SK-N-SH treated with all-trans-retinoic acid at 6 μM for 48 hours (cell line): Measurements from ENCODE around the gene EPS8.

Experiments
- ESRRG ChIP-seq: fragments of 250-450 bp; sonication (Bioruptor Pico); IDR thresholded peaks from 2 replicates; pipeline ENCODE4 v1.6.1; 2021; ENCODE audit warnings: mild to moderate bottlenecking
- OSR1 ChIP-seq: fragments of 250-450 bp; sonication (Bioruptor Pico); IDR thresholded peaks from 2 replicates; pipeline ENCODE4 v1.8.0; 2022; ENCODE audit warnings: moderate library complexity, mild to moderate bottlenecking, inconsistent platforms
- TF ChIP-seq, protein P1 (sequence below): fragments of 250-450 bp; sonication (Bioruptor Pico); IDR thresholded peaks from 2 replicates; pipeline ENCODE4 v1.5.0; 2020; ENCODE audit warnings: mild to moderate bottlenecking, moderate library complexity

DNA sequence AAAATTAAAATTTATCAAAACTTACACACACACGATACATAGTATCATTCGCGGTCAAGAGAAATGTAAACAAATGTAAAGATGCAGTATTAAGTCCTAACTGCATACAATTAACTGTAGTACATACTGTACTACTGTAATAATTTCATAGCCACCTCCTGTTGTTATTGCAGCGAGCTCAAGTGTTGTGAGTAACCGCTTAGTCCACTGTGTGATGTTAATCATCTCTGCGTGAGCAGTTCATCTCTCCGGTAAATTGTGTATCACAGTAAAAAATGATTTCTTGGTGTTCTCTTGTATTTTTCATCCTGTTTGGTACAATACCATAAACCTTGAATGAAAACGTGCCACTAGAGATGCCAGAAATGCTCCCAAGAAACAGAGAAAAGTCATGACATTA is 6.5 kb downstream of the EPS8 start:
- TF ChIP-seq, protein P1, sequence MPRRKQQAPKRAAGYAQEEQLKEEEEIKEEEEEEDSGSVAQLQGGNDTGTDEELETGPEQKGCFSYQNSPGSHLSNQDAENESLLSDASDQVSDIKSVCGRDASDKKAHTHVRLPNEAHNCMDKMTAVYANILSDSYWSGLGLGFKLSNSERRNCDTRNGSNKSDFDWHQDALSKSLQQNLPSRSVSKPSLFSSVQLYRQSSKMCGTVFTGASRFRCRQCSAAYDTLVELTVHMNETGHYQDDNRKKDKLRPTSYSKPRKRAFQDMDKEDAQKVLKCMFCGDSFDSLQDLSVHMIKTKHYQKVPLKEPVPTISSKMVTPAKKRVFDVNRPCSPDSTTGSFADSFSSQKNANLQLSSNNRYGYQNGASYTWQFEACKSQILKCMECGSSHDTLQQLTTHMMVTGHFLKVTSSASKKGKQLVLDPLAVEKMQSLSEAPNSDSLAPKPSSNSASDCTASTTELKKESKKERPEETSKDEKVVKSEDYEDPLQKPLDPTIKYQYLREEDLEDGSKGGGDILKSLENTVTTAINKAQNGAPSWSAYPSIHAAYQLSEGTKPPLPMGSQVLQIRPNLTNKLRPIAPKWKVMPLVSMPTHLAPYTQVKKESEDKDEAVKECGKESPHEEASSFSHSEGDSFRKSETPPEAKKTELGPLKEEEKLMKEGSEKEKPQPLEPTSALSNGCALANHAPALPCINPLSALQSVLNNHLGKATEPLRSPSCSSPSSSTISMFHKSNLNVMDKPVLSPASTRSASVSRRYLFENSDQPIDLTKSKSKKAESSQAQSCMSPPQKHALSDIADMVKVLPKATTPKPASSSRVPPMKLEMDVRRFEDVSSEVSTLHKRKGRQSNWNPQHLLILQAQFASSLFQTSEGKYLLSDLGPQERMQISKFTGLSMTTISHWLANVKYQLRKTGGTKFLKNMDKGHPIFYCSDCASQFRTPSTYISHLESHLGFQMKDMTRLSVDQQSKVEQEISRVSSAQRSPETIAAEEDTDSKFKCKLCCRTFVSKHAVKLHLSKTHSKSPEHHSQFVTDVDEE (CRISPR knock-in tag) = no peak
- TF ChIP-seq OSR1 (CRISPR knock-in tag) (no peak), ESRRG (CRISPR knock-in tag) (no peak)
